CD4-positive, alpha-beta T cell treated with Interleukin-21 for 1 hour (primary cell): Measurements from ENCODE around the gene NLRP6.
"Not testable (repeated sequence)": the region's sequence is repeated elsewhere in the genome, so short reads cannot be mapped to it uniquely, and the experiment has no call there.

Experiments used
- DNase-seq: peaks from one replicate; pipeline ENCODE4 v3.0.0-alpha.2; 2020

Gene NLRP6

DNA sequence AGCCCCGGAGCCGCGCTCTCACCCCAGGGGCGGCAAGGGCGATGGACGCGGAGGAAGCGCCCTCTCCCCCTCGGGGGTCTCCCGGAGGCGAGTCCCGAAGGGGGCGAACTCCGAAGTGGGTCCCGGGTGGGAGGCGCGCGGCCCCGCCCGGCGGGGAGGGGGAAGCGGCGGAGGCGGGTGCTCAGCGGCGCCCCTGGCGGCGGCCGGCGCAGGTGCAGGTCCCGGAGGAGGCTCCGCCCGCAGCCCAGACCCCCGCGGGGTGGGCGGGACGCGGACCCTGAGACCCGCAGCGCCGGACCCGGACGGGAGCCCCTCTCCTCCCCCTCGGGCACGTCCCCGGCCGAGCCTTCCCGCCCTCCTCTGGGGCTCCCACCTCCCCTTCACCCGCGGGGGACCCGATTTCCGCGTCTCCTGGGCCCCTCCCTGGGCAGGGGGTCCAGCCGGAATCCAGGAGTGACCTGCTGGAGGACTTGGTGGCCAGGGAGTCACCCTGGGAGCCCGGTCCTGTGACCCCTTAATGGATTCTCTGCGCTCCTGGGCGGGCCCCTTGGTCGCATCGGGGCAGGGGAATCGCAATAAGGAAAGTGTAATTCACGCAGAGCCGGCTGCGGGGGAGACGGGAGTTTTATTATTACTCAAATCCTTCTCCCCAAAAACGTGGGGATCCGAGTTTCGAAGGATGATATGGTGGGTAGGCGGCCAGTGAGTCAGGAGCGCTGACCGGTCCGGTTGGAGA is 33.0 kb downstream of the NLRP6 start:
- not testable (repeated sequence) for DNase-seq

DNA sequence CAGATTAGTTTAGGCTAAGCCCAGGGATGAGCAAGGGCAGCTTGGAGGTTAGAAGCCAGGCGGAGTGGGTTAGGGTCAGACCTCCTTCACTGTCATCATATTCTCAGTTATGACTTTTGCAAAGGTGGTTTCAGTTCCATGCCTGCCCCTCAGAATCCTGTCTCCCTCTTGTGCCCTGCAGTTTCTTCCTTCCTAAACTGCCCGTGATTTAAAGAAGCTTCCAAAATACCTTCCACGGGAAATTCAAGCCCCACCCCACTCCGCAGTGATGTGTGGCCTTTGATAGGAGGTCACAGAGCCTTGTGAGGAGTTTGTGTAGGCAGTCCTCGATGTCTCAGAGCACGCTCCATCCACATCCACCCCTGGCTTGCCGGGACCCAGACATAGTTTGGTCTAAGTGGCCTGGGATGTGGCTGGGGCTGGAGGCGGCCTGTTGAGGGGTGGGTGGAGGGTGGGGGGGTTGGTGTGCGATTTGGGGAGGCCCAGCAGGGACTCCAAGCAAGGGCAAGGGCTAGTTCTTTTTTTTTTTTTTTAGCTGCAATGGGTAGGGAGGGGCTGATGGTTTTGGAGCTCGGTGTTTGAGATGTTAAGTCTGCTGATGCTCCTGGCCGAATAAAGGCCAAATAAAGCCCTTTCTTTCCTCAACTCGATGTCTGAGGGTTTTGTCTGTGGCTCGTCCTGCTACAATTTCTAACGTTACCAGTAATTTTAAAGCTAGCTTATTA is 34.0 kb downstream of the NLRP6 start:
- peak; percentile 43 for DNase-seq

DNA sequence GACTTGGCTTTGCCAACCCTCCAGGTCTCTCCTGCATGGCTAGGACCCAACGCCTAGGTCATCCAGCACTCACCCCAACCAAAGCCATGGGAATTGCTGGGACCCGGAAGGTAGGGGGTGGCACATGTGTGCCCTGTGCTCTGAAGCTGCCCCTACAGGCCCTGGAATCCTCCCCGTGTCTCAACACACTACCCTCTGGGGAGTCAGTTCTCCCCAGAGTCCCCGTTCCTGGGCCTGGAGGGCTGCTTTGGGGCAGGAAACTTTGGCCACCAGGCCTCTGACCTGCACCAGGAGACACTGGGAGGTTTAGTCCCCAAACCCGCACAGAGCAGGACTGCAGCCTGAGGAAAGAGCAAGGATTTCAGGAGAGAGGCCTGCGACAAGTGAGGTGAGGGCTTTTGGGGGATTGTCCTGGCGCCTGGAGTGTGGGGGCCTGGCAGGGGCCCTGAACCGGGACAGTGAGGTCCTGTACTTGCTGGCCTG is 35.1 kb downstream of the NLRP6 start:
- DNase-seq: no peak

DNA sequence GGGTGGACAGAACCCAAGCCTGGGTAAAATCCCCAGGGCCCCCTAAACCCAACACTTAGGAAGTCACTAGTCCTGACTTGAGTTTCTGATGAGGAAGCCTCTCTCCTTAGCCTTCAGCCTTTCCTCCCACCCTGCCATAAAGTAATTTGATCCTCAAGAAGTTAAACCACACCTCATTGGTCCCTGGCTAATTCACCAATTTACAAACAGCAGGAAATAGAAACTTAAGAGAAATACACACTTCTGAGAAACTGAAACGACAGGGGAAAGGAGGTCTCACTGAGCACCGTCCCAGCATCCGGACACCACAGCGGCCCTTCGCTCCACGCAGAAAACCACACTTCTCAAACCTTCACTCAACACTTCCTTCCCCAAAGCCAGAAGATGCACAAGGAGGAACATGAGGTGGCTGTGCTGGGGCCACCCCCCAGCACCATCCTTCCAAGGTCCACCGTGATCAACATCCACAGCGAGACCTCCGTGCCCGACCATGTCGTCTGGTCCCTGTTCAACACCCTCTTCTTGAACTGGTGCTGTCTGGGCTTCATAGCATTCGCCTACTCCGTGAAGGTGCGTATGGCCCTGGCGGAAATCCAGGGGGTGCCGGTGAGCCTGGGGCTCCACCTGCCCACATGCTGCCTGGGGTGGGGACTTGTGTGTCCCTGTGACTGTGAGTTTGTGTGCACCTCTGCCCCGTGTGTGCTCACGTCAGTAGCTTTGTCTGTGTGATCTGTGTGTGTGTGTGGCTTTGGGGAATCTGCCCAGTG is 35.8 kb downstream of the NLRP6 start, which contains the start of gene IFITM1:
TSS of gene IFITM1 (plus strand) at position 254 of the 767 bp plus-strand sequence. CDS start at position 385, 131 bp downstream.
- peak; percentile 80 for DNase-seq

DNA sequence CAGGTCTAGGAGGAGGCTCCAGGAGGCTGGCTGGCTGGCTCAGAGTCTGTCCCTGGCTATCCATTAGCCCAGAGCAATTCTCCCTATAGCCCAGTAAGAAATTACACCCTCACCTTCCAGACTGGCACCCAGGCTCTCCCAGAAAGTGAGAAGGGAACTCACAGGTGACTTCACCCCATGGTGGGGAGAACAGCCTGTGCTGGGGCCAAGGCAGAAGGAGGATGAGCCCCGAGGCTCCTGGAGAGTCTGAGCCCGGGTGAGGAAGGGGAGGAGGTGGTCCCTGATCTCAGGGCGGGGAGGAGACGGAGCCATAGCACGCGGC is 36.3 kb downstream of the NLRP6 start:
- DNase-seq: not testable (repeated sequence)

DNA sequence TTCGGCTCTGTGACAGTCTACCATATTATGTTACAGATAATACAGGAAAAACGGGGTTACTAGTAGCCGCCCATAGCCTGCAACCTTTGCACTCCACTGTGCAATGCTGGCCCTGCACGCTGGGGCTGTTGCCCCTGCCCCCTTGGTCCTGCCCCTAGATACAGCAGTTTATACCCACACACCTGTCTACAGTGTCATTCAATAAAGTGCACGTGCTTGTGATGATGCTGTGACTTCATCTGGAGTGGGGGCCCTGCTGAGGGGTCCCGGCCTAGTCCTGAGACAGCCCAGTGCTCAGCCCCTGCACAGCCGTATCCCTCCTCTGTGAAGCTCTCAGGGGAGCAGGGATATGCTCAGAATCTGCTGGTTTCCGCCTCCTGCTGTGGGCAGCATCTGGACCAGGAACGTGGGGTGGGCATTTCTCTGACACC is 36.9 kb downstream of the NLRP6 start:
- DNase-seq: no peak

DNA sequence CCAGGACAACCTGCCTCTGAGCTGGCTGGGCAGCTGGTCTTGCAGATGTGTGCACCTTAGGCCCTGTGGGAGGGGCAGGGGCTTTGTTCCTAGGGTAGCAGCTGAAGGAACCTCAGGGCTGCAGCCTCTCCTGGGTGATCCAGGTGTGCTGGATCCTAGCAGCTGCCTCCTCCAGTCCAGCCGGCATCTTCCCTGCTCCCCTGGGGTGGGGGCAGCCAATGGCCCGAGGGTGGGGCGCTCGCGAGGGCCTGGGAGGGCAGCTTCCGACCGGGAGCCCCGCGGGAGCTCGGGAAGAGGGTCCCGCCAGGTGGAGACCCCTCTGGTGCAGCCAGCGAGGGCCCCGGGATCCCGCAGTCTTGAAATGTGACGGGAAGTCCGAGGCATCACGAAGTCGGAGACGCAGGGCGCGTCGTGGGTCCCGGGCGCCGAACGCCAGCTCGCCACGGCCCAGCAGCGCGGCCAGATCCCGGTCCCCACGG is 37.3 kb downstream of the NLRP6 start:
- DNase-seq: no peak

DNA sequence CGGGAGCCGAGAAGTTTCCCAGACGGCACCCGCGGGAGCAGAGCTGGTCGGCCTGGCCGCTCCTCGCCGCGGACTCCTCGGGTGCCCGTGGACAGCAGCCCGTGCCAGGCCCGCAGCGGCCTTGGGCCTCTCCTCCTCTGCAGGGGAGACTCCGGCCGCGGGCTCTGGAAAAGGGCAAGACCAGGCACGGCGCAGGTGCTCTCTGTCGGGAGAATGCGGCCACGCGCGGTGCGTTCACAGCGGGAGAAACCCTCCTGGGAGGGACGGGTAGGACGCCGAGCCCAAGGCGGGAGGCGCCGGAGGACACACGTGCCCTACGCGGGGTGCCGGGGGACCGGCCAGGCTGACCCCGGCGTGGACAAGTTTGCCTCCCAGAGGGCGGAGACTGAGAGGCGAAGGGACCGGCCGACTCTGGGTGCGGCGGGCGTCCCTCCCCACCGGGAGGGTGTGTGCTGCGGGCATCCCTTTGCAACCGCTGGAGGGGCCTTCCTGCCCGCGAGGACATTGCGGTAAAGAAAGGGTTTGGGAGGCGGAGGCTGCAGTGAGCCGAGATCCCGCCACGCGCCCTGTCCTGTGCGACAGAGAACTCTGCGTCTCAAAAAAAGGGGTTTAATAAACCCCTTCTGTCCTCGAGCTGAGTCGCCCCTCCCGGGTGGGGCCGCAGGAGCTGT is 38.0 kb downstream of the NLRP6 start:
- peak; percentile 62 for DNase-seq

DNA sequence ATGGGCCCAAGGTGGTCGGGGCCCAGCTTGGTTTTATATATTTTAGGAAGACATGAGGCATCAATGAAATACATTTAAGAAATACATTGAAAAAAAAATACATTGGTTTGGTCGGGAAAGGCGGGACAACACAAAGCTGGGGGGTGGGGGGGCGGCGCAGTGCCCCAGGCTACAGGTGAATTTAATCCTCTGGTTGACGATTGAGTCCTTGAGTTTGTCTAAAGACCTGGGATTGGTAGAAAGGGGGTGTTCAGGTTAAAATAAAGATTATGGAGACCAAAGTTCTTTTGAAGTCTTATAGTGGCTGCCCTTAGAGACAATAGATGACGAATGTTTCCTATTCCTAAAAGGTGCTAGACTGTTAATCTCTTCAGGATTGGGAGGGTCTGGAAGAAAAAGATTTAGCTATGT is 38.7 kb downstream of the NLRP6 start:
- peak; percentile 50 for DNase-seq

DNA sequence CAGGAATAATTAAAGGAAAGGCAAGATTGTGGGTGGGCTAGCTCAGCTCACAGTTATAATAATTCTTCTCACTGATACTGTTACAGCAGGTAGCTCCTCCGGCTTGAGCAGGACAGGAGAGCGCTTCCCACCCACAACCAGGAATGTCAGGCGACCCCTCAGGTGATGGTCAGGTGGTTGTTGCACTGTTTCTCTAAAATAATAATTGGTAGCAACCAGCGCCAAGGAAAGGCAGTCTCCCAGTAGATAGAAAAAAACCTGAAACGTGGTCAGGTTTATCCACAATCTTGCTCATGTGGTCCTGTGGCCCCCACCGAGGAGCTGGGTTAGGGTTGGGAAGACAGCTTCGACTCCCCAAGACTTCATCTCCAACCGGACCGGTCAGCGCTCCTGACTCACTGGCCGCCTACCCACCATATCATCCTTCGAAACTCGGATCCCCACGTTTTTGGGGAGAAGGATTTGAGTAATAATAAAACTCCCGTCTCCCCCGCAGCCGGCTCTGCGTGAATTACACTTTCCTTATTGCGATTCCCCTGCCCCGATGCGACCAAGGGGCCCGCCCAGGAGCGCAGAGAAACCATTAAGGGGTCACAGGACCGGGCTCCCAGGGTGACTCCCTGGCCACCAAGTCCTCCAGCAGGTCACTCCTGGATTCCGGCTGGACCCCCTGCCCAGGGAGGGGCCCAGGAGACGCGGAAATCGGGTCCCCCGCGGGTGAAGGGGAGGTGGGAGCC is 39.6 kb downstream of the NLRP6 start:
- not testable (repeated sequence) for DNase-seq

DNA sequence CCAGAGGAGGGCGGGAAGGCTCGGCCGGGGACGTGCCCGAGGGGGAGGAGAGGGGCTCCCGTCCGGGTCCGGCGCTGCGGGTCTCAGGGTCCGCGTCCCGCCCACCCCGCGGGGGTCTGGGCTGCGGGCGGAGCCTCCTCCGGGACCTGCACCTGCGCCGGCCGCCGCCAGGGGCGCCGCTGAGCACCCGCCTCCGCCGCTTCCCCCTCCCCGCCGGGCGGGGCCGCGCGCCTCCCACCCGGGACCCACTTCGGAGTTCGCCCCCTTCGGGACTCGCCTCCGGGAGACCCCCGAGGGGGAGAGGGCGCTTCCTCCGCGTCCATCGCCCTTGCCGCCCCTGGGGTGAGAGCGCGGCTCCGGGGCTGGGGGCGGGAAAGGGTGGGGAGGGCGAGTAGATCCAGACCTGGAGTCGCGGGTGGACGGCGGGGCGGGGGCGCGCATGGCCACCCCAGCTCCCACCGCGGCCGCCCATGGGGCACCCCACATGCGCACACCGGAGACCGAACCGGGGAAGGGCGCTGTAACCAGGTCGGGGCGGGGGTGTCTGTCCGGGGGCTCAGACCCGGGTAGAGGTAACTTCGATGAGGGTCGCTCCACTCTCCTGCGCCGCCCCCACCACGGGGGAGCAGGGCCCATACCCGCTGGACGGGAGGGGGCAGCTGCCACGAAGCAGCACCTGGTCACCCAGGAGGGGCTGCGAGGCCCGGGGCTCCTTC is 40.4 kb downstream of the NLRP6 start:
- not testable (repeated sequence) for DNase-seq

DNA sequence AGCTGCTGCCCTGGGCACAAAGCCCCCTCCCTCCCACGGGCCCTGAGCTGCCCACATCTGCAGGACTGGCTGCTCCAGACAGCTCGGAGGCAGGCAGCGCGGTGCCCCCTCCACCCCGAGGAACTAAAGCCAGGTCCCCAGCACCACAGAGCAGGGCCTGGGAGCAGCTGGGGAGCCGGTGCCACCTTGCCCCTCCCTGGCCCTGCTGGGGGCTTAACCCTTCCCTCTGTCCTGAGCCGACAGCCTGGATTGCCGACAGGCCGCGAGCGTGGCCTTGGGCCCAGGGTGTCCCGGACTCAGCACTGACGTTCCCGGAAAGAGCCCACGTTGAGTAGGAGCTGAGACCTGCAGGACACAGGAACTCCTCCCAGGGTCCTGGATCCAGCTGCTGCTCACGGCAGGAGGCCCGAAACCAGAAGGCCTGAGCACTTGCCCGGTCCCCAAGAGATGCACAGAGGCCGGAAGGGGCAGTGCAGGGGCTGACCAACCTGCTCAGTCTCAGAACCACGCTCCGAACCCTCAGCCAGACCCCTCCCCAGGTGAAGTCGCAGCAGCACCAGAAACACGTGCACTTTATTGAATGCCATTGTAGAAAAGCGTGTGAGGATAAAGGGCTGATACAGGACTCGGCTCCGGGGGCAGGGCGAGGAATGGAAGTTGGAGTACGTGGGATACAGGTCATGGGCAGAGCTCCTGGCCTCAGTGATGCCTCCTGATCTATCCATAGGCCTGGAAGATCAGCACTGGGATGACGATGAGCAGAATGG is 41.1 kb downstream of the NLRP6 start:
- DNase-seq: not testable (repeated sequence)

DNA sequence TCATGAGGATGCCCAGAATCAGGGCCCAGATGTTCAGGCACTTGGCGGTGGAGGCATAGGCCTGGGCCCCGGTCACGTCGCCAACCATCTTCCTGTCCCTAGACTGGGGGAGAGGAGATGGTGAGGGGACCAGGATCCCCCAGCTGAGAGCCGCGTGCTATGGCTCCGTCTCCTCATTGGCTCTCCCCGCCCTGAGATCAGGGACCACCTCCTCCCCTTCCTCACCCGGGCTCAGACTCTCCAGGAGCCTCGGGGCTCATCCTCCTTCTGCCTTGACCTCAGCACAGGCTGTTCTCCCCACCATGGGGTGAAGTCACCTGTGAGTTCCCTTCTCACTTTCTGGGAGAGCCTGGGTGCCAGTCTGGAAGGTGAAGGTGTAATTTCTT is 41.7 kb downstream of the NLRP6 start:
- DNase-seq: not testable (repeated sequence)

DNA sequence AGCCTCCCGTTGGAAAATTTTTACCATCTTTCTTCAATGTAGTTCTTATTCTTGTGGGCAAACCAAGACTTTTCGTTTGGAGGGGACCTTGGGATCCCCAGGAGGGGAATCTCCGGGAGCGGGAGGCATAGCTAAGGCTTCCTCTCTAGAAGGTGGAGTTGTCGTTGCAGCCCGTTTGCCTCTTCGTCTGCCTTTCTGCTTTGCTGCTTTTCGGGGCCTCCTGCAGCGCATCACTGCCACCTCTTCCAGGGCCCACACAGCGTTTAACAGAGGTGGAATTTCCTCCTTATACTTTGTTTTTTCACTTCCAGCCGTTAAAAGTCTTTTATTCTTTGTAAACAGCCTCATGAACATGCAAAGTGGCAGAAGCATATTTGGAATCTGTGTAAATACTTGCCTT is 45.9 kb downstream of the NLRP6 start:
- DNase-seq: no peak

DNA sequence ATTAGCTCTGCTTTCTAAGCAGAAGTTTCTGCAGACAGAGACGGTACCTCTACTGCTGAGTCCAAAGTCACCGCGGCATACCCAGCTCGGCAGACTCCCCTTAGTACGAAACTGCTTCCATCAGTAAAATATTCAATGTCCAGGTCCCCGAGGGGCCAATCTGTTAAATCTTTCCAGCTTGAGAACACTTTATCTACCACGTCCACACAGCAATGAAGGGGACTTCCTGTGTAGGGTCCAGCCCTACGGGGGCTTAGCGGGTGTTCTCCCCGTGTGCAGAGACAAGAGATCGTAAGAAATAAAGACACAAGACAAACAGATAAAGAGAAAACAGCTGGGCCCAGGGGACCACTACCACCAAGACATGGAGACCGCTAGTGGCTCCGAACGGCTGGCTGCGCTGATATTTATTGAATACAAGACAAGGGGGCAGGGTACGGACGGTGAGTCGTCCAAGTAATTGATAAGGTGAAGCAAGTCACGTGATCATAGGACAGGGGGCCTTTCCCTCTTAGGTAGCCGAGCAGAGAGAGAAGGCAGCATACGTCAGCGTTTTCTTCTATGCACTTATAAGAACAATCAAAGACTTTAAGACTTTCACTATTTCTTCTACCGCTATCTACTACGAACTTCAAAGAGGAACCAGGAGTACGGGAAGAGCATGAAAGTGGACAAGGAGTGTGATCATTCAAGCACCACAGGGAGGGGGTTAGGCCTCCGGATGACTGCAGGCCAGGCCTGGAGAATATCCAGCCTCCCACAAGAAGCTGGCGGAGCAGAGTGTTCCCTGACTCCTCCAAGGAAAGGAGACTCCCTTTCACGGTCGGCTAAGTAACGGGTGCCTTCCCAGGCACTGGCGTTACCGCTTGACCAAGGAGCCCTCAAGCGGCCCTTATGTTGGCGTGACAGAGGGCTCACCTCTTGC is 46.6 kb downstream of the NLRP6 start:
- DNase-seq: not testable (repeated sequence)

DNA sequence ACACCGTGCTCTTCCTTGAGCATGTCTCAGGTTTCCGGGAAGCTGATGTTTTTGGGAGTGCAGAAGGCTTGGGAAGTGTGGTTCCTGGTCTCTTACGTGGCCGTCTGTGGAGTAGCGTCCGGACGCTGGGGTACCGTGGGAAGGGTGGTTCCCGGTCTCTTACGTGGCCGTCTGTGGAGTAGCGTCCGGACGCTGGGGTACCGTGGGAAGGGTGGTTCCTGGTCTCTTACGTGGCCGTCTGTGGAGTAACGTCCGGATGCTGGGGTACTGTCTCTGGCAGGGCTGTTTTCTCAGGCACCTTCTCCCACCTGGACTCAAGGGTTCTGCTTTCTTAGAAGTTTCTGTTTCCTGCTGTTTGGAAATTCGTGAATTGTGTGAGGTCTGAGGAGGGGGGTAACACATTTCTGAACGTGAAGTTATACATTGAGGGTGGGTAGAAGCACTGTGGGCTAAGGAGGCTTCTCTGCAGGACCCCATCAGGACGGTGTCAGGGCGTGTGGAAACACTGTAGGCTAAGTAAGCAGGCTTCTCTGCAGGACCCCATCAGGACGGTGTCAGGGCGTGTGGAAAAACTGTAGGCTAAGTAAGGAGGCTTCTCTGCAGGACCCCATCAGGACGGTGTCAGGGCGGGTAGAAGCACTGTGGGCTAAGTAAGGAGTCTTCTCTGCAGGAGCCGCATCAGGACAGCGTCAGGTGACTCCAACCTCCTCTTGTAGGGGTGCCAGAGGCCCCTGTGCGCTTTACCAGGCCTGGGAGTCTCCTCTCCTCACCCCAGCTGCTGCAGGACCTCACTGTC is 47.8 kb downstream of the NLRP6 start:
- DNase-seq: no peak

DNA sequence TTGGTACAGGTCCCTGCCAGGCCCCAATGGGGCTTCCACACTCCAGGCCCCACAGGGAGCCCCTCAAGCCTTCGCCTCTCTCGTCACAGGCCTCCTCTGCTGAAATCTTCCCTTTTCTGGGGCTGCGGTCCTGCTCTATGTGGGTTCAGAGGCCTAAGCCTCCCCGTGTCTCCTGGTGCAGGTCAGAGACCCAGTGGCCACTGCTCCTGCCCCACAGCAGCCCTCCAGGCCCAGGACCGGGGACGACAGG is 48.3 kb downstream of the NLRP6 start:
- DNase-seq: no peak

DNA sequence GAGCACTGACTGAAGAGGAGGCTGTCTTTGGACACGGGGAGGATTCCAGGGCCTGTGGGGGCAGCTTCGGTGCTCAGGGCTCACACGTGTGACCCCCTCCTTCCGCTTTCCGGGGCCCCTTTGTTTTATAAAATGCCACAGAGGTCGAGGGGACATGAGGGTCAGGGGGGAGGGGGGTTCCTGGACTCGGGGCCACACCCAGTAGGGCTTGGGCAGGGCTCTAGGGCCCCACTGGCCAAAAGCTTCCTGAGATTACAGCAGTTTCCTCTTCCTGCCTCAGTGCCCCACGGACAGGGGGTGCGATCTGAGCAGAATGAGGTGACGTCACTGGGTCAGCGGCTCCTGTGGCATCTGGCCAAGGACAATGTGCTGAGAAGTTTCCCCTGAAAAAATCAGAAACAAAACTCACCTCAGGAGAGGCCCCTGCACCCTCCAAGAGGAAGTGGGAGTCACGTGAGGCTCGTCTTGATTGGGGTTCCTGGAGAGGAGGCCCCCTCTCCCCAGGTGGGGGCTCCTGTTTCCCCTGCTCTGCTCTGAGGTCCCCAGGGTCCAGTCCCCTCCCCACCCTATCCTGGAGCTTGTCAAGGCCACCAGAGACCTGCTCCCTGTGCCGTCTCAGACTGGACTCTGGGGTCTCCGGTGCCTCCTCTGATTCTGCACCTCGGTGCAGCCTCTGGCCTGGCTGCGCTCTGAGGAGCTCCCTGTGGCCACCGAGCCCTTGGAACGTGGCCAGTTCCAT is 48.8 kb downstream of the NLRP6 start:
- DNase-seq: peak; percentile 85
